Body of pancreas (tissue), 4 donors: ENCODE measurements around the gene CLCF1. TPM values are rescaled to one million over a fixed set of nuclear protein-coding genes. Genes with fewer than 3 reads are reported as not detected.
A peak's percentile ranks its signal among the peaks of the same experiment; 100 is the strongest.

Source experiments
- ATAC-seq: fragments of 150-250 bp; one replicate; pipeline ENCODE4 v1.9.1; 2016
- DNase-seq, 4 donors: peaks; one replicate each; pipeline ENCODE4 v3.0.0-alpha.2; 2019
- H3K27ac ChIP-seq, 4 donors: fragments of 200-600 bp; sonication (generic); 1 replicate in 3 of 4; 2 replicates in 1 of 4; pipeline versions ENCODE4 v1.5.1 to v1.6.1; 2016 to 2019; ENCODE audit warnings: mild to moderate bottlenecking in 1 of 4, mixed read lengths in 1 of 4, moderate library complexity in 1 of 4
- H3K27me3 ChIP-seq, 2 donors: fragments of 200-600 bp; sonication (generic); one replicate each; pipeline ENCODE4 v1.6.0; 2016; ENCODE audit warnings: mild to moderate bottlenecking in 1 of 2
- H3K36me3 ChIP-seq, 2 donors: fragments of 200-600 bp; sonication (generic); replicated peaks in 1 of 2; 2 replicates each; pipeline ENCODE4 v1.5.1; 2016; ENCODE audit warnings: low read depth in 2 of 2; ENCODE audit not compliant: insufficient read depth in 1 of 2
- H3K4me1 ChIP-seq: fragments of 200-600 bp; sonication (generic); one replicate; pipeline ENCODE4 v1.6.0; 2016
- H3K4me3 ChIP-seq, 2 donors: fragments of 200-600 bp; sonication (generic); 1 replicate in 1 of 2; 2 replicates in 1 of 2; pipeline ENCODE4 v1.5.1; 2016 to 2019
- H3K9me3 ChIP-seq, 3 donors: fragments of 200-600 bp; sonication (generic); 1 replicate in 2 of 3; 2 replicates in 1 of 3; pipeline ENCODE4 v1.5.1; 2016
- POLR2A ChIP-seq, 3 donors: fragments of 450-650 bp; IDR thresholded peaks; one replicate each; pipeline ENCODE4 v1.6.1; 2016; ENCODE audit warnings: antibody characterized with exemption in 3 of 3, mild to moderate bottlenecking in 2 of 3
- WGBS, 2 donors: methylation state at CpG; one replicate each; pipeline ENCODE4 v1.1.5; 2017; 5-methylcytosine and 5-hydroxymethylcytosine counted together
- intact Hi-C: fragments of 100-400 bp; cut with DNase I; formaldehyde crosslinking; loops from one replicate; pipeline ENCODE4 v1.15.1; 2023
- total RNA-seq, 2 donors: library from RNA; depleted of rRNA; stranded (reverse); fragments of >200 nt; gene quantifications; one replicate each; pipeline ENCODE4 v1.1.0, GENCODE V29; 2016
- TF ChIP-seq, protein P1 (sequence below), 7 experiments: fragments of 450-650 bp in 4 of 7; fragments of 200-600 bp in 3 of 7; sonication (generic) in 3 of 7; IDR thresholded peaks; one replicate each; pipeline ENCODE4 v1.5.1; 2016 to 2019; ENCODE audit warnings: antibody characterized with exemption in 7 of 7

CLCF1 gene
- total RNA-seq, 2 donors from 2014 or later = 2.3 to 14.5 TPM

DNA sequence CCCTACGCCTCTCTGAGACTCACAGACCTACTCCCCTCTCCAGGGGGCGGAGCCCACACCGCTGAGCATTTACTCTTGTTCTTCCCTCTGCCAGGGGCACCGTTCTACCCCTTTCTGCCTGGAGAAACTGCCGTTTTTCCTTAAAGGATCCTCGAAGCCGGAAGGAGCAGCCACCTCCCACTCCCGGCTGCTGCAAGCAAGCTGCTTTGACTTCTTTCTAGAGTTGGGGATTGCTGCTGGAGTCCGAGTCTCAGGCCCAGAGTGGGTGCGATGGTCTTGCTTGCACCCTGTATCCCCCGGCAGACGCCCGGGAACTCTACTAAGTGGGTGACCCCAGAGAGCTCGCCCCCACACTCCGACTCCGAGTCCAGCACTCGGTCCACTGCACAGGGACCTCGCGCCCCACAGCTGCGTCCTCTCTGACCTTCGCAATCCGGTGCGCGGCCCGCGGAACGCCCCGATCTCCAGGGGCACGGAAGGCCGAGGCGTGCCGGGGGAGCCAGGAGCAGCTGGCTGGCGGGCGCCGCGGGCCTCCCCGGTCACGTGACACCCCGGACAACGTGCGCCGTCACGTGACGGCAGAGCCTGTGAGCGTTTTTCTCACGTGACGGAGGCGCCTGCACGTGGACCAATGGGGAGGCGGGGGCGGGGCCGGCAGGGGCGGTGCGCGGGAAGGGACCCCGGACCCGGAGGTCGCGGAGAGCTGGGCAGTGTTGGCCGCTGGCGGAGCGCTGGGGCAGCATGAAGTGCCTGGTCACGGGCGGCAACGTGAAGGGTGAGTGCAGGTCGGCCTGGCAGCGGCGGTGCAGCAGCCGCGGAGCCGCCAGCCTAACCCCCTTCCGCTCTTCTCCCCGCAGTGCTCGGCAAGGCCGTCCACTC is 18.1 kb upstream of the CLCF1 start, which contains the start of gene RAD9A:
RAD9A (plus strand) TSS at position 683 of the 879 bp plus-strand sequence; CDS start at position 742, 59 bp downstream.
- intact Hi-C loops = no loop called here
- 0% methylated on average over 12 to 75 of the region's 75 CpGs for WGBS, 2 donors
- Histone ChIP-seq H3K27ac (peak within 1 kb of the TSS; percentile 72 to 89 (median 82)), H3K4me1 (peaks cover 23% of the 10 kb centered on the region), H3K27me3 (no peaks in the 10 kb centered on the region), H3K4me3 (peak within 1 kb of the TSS; percentile 93 to 94), H3K9me3 (no peaks in the 10 kb centered on the region), H3K36me3 (no peaks in the 10 kb centered on the region)
- DNase-seq = peak; percentile 95 to 98 (median 96)
- TF ChIP-seq, protein P1, sequence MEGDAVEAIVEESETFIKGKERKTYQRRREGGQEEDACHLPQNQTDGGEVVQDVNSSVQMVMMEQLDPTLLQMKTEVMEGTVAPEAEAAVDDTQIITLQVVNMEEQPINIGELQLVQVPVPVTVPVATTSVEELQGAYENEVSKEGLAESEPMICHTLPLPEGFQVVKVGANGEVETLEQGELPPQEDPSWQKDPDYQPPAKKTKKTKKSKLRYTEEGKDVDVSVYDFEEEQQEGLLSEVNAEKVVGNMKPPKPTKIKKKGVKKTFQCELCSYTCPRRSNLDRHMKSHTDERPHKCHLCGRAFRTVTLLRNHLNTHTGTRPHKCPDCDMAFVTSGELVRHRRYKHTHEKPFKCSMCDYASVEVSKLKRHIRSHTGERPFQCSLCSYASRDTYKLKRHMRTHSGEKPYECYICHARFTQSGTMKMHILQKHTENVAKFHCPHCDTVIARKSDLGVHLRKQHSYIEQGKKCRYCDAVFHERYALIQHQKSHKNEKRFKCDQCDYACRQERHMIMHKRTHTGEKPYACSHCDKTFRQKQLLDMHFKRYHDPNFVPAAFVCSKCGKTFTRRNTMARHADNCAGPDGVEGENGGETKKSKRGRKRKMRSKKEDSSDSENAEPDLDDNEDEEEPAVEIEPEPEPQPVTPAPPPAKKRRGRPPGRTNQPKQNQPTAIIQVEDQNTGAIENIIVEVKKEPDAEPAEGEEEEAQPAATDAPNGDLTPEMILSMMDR (IDR thresholded peaks at IDR 0.05) = peak in 1 of 7 experiments; percentile 27
- TF ChIP-seq POLR2A (IDR thresholded peaks at IDR 0.05) = peak; percentile 44 to 76 (median 74)
- ATAC-seq = peak; percentile 78

DNA sequence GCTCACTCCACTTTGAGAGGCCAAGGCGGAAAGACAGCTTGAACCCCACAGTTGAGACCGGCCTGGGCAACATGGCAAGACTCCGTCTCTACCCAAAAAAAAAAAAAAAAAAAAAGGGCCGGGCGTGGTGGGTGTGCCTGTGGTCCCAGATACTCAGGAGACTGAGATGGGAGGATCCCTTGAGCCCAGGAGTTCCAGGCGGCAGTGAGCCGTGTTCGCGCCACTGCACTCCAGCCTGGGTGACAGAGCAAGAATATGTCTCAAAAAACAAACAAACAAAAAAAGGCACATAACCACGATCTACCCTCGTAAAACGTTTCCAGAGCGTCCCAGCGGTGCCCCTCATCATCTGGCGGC is 17.5 kb upstream of the CLCF1 start:
- intact Hi-C loops = no loop called here
- no peaks in the 10 kb centered on the region for H3K9me3 ChIP-seq
- peaks cover 23% of the 10 kb centered on the region for H3K4me1 ChIP-seq
- no peaks in the 10 kb centered on the region for H3K27me3 ChIP-seq
- H3K4me3 ChIP-seq = peak overlapping the region; percentile 93 to 94
- WGBS, 2 donors = 11% methylated on average over 14 to 15 of the region's 15 CpGs
- TF ChIP-seq, protein P1 (IDR thresholded peaks at IDR 0.05) = no peak
- TF ChIP-seq POLR2A (IDR thresholded peaks at IDR 0.05) = no peak
- H3K36me3 ChIP-seq = no peaks in the 10 kb centered on the region
- peak overlapping the region in 3 of 4 donors; percentile 76 to 89 (median 87) for H3K27ac ChIP-seq
- DNase-seq (no peak), ATAC-seq (no peak)

DNA sequence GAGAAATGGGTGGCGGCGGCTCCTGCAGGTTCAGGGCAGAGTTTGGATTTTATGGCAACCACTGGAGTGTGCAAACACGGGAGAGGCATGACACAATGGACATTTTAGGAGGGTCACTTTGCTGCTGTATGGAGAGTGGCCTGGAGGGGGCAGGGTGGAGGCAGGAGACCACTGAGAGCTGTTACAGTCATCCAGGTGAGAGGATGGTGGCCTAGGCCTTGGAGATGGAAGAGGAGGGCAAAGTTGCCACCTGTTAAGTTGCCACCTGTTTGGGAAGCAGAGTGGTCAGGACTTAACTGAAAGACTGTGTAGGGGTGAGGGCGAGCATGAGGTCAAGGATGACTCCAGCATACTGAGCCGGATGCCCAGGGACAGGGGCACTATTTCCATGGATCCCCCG is 16.1 kb upstream of the CLCF1 start:
- Histone ChIP-seq H3K27ac (no peak overlapping the region), H3K4me3 (no peak overlapping the region), H3K36me3 (no peaks in the 10 kb centered on the region), H3K27me3 (no peaks in the 10 kb centered on the region), H3K9me3 (no peaks in the 10 kb centered on the region), H3K4me1 (peaks cover 23% of the 10 kb centered on the region)
- ATAC-seq = no peak
- TF ChIP-seq, protein P1 (IDR thresholded peaks at IDR 0.05) = peak in 6 of 7 experiments; percentile 36 to 62 (median 54)
- no peak for TF ChIP-seq POLR2A (IDR thresholded peaks at IDR 0.05)
- intact Hi-C loops = loop anchor here (5.0 kb wide), 1 partner anchor 127 kb away; no protein-coding TSS in a partner anchor
- 58 to 59% methylated on average over 6 of the region's 6 CpGs for WGBS, 2 donors
- DNase-seq = peak; percentile 56 to 73 (median 60)

DNA sequence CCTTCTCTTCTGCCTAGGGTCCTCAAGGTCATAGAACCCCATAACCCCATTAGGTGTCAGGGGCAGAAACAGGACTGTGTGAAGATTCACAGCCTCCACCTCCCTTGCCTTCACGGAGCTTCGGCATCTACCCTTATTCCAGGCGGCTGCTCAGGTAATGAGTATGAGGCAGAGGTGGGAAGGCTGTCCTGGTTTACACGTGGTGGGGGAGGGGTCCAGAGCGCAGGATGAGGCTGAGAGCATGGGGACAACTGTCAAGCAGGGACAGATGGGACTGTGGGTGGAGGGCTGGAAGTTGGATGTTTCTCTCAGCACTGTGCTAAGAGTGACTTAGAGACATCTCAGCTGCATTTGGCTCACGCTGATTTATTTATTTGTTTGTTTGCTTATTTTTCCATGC is 14.1 kb upstream of the CLCF1 start:
- DNase-seq (no peak), ATAC-seq (no peak)
- Histone ChIP-seq H3K36me3 (no peaks in the 10 kb centered on the region), H3K4me1 (peaks cover 15% of the 10 kb centered on the region), H3K27ac (no peak overlapping the region), H3K4me3 (no peak overlapping the region), H3K27me3 (no peaks in the 10 kb centered on the region), H3K9me3 (no peaks in the 10 kb centered on the region)
- intact Hi-C loops = loop anchor here (5.0 kb wide), 1 partner anchor 125 kb away; no protein-coding TSS in a partner anchor
- 60 to 63% methylated on average over 6 of the region's 6 CpGs for WGBS, 2 donors
- TF ChIP-seq, protein P1 (IDR thresholded peaks at IDR 0.05) = no peak
- no peak for TF ChIP-seq POLR2A (IDR thresholded peaks at IDR 0.05)
